ENCODE data around the gene GPR108. TPM values are rescaled to one million over a fixed set of nuclear protein-coding genes. Genes with fewer than 3 reads are reported as not detected.
A peak's percentile ranks its signal among the peaks of the same experiment; 100 is the strongest.
"Not testable (repeated sequence)": the region's sequence is repeated elsewhere in the genome, so short reads cannot be mapped to it uniquely, and the experiment has no call there.

GPR108 gene
- polyA plus RNA-seq, 12 donors, result 20.9 to 54.1 (median 30.4) TPM; not detected in 1

DNA sequence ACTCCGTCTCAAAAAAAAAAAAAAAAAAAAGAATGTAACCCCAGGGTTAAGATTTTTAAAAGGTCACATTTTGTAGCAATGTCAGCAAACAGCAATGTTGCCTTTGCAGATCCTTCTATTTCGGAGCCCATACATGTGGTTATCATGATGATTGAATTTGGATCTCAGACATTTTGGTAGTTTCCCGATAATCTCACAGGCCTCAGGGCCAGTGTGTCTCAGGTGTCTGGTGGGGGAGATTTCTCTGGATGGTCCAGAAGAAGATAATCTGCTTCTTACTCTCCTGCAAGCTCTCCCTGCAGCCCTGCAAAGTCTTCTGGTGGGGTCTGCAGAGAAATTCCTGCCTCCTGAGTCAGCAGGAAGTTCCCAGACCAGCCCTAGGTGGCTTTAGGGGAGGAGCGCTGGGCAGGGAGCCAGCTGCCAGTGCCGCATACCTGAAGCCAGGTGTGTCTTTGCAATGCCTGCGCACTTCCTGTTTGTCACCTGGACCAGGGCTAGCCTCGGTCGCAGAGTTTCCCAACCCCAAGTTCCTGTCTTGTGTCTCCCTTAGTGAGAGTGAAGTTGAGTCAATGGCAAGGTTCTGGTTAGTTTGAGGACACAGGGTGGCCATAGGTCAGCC, 28.5 kb upstream of the GPR108 start:
- DNase-seq, result no peak

- DNase-seq, result not testable (repeated sequence)
Measured at GRCh38 chr19:6762253-6762797, 24.9 kb upstream of the GPR108 start.

DNA sequence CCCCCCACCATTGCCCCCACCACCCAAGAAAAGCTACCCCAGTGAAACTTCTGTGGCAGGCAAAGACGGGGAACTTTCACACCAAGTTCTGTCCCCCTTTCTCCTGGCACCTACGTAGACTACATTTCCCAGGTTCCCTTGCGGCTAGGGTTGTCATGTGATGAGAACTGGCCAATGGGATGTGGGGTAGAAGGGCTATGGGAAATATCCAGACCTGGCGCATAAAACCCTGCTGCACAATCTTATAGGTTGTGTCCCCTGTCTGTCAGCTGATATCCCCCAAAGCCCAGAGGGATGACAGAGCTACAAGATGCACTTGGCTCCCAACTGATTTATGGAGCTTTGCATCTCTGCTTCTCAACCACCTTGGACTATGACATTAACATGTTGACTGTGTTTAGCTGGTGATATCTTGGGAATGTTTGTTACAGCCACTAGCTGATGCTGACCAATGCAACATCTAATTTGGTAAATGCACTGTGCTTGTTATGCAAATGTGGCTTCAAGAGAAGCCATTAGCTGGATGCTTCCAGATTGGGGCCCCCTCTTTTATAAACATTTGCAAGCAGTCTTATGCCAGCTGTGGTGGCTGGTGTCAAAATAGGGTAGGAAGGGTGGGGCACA, 23.8 kb upstream of the GPR108 start:
- DNase-seq, result no peak

GRCh38 chr19:6760606-6761005, 23.2 kb upstream of the GPR108 start:
- DNase-seq, result no peak

- no peak for DNase-seq
Measured at GRCh38 chr19:6754653-6755463, 17.5 kb upstream of the GPR108 start.

- no peak for DNase-seq
Measured at GRCh38 chr19:6754136-6754535, 16.8 kb upstream of the GPR108 start.

DNA sequence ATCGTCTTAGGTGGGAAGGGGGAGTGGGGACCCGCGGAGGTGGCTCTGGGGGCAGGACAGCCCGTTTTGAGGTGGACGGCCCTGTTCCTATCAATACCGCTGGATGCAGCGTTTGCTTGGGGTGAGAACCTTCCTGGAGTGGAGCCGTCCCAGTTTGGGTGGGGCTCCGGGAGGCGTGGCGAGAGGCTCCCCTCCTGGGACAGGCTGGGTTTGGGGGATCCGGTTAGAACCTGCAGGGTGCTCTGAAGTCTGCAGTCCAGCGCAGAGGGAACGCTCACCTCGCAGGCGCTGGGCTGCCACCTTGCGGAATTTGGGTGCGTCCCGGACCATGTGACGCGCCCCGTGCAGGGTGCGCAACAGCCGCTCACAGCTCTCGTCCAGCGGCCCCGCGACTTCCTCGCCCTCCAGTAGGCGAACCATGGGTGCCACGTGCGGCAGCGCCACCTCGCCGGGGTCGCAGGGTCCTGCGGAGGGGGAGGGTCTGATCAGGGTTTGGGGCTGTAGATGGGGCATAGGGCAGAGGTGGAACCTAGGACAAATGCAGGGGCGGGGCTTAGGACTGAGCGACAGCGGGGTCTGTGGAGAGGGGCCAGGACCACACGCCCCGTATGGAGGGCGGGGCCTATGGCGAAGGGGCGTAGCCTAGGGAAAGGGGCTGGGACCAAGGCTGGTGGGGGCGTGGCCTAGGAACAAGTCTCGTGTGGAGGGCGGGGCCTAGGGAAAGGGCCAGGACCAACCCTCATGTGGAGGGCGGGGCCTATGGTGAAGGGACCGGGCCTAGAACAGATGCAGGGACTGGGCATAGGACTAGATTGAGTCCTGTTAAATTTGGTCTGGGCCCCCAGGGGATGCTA, 16.0 kb upstream of the GPR108 start:
- peak; percentile 46 for DNase-seq

DNA sequence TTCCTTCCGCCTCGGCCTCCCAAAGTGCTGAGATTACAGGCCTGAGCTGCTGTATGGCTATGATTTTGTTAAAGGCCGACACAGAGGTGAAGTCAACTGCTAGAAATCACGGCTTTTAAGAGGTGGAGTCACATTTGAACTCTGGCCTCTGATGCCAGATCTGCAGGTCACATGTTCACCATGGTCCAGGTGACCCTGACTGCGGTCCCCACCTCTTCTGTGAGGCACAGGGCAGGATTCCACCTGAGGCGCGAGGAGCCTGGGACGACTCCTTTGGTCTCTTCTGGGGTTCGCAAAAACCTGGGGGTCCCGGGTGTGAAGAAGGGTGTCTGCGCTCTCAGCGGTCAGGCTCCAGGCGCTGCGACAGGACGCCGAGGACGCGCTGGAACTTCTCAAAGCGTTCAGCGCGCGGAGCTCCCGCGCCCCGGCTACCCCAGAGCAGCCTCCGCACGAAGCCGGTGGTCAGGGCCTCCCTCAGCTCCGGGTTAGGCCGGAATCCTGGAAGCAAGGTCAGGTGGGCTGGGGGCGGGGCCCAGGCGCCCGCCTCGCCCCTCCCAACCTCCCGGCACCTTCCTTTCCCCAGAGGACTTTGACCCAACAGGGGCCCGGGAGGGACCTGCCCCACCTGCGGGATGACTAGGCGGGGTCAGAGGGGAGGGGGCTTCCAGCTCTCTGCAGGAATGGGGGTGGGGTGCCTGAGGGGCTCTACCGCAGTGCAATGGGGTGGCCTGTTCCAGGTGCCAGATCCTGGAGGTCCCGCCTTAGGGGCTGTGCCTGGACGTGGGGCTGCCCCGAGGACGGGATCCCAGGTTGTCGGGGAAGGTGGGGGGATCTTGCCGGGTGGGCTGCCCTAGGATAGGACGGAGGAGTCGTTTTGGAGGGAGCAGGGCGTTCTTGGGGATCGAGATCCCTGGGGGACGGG, 15.1 kb upstream of the GPR108 start:
- DNase-seq, result no peak

DNA sequence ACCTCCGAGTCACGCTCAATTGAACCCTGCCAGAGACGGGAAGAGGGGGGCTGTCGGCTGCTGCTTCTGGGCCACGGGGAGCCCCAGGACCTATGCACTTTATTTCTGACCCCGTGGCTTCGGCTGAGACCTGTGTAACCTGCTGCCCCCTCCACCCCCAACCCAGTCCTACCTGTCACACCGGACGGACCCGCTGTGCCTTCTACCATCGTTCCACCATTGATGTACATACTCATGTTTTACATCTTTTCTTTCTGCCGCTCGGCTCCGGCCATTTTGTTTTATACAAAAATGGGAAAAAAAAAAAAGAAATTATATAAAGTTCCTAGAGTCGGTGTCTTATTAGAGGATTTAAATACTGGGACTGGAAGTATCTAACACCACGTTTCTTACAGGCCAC, 13.8 kb upstream of the GPR108 start:
- DNase-seq, result no peak

DNA sequence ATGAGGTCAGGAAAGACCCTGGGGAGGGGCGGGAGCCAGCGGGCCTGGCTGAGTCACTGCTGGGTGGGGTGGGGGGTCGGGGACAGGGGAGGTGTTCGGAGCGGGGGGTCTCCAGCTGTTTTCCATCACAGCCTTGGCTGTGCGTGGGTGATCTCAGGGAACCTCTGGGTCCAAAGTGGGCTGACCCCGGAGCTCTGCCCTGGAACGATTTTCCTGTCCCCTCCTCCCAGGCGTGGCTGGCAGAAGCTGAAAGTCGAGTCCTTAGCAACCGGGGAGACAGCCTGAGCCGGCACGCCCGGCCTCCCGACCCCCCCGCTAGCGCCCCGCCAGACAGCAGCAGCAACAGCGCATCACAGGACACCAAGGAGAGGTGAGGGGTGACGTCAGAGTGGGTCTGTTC, 12.7 kb upstream of the GPR108 start:
- DNase-seq, result peak; percentile 73

GRCh38 chr19:6748543-6748942, 11.2 kb upstream of the GPR108 start:
- DNase-seq, result not testable (repeated sequence)

GRCh38 chr19:6745965-6746364, 8.6 kb upstream of the GPR108 start:
- no peak for DNase-seq

DNA sequence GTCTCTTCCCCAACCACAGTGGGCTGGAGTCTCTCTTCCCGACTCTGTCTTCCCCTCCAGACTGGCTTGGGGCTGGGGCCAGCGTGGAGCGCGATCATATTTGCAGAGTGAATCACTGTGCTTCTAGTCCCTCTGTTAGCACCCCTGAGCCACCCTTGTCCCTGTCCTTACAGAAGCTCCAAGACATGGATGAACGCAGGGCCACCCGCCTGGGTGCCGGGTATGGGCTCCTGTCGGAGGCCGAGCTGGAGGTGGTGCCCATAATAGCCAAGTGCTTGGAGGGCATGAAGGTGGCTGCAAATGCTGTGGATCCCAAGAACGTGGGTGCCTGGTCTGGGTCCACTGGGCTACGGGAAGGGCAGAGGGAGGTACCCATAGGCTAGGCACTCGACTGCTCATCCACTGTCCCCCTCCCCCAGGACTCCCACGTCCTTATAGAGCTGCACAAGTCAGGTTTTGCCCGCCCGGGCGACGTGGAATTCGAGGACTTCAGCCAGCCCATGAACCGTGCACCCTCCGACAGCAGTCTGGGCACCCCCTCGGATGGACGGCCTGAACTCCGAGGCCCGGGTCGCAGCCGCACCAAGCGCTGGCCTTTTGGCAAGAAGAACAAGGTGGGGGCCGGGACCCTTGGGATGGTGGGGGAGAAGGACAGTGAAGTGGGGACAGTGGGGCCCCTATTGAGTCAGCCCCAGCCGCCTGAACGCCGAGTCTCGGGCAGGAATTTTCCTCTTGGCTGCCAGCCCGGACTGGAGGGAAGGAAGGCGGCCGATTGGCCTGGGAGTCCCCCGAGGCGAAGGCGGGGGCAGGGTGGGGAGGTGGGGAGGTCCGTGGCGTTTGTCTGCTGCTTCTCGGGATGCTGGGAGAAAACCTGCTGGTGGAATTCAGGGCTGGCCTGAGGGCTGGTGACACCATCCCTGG, 7.3 kb upstream of the GPR108 start:
- peak; percentile 93 for DNase-seq

- DNase-seq, result no peak
Measured at GRCh38 chr19:6743714-6744380, 6.5 kb upstream of the GPR108 start.

GRCh38 chr19:6743066-6743465, 5.7 kb upstream of the GPR108 start:
- no peak for DNase-seq

DNA sequence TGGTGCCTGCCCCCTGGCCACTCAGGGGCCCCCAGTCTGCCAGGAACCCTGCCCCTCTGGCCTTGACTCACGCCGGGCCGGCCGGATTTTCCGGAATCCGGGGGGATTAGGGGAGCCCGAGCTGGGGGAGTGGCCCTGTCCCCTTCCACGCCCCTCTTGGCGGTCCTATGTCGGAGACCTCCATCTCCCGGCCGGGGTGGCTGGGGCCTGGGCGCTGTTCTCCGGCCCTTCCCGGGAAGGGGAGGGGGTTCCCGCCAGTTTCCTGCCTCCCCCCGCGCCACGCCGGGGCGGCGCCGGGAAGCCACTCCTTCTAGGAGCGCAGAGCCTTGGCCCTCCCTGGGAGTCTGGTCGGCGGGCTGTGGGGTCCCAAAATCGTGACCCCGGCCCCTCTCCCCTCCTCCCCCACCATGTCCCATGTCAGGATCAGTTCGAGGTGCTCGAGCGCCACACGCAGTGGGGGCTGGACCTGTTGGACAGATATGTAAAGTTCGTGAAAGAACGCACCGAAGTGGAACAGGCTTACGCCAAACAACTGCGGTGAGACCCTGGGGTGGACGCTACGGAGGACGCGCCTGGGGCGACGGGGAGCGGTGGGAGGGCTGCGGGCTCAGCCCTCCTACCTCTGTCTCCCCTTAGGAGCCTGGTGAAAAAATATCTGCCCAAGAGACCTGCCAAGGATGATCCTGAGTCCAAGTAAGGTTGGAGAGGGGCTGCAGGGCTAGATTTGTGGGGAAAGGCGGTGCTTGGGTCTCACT, 3.4 kb upstream of the GPR108 start:
- peak; percentile 69 for DNase-seq

GRCh38 chr19:6739883-6740588, 2.7 kb upstream of the GPR108 start:
- peak; percentile 42 for DNase-seq
